ENCODE measurements around the gene MPDU1.

Gene MPDU1

GRCh38 chr17:7583253-7584109 lies at the start of gene MPDU1:
Gene MPDU1 (plus strand): TSS chr17:7583852. CDS start chr17:7583863, 11 bp downstream.
- peak; percentile 80 to 89 for DNase-seq (ENCODE audit: low read depth in 2 of 2, low spot score in 1 of 2)

- DNase-seq (ENCODE audit: low read depth in 2 of 2, low spot score in 1 of 2): no peak
Measured at GRCh38 chr17:7538050-7538449, 45.6 kb upstream of the MPDU1 start.

- no peak for DNase-seq (ENCODE audit: low read depth in 2 of 2, low spot score in 1 of 2)
Measured at GRCh38 chr17:7538891-7539545, 44.6 kb upstream of the MPDU1 start.

GRCh38 chr17:7541074-7541621 lies 42.5 kb upstream of the MPDU1 start:
- DNase-seq (ENCODE audit: low read depth in 2 of 2, low spot score in 1 of 2): no peak

GRCh38 chr17:7544911-7545310 lies 38.7 kb upstream of the MPDU1 start:
- no peak for DNase-seq (ENCODE audit: low read depth in 2 of 2, low spot score in 1 of 2)

- DNase-seq (ENCODE audit: low read depth in 2 of 2, low spot score in 1 of 2): peak in 1 of 2 donors; percentile 35
Measured at GRCh38 chr17:7548585-7549400, 34.9 kb upstream of the MPDU1 start, which contains the start of gene TNFSF12. Gene TNFSF12 (plus strand): TSS chr17:7549058. CDS start chr17:7549154, 96 bp downstream.

GRCh38 chr17:7549401-7550055 lies 34.1 kb upstream of the MPDU1 start:
- no peak for DNase-seq (ENCODE audit: low read depth in 2 of 2, low spot score in 1 of 2)

- no peak for DNase-seq (ENCODE audit: low read depth in 2 of 2, low spot score in 1 of 2)
Measured at GRCh38 chr17:7550344-7550743, 33.3 kb upstream of the MPDU1 start.

GRCh38 chr17:7551396-7551795 lies 32.3 kb upstream of the MPDU1 start:
- no peak for DNase-seq (ENCODE audit: low read depth in 2 of 2, low spot score in 1 of 2)

- DNase-seq (ENCODE audit: low read depth in 2 of 2, low spot score in 1 of 2): no peak
Measured at GRCh38 chr17:7552621-7553051, 31.0 kb upstream of the MPDU1 start.

GRCh38 chr17:7553356-7553755 lies 30.3 kb upstream of the MPDU1 start:
- DNase-seq (ENCODE audit: low read depth in 2 of 2, low spot score in 1 of 2): no peak

- DNase-seq (ENCODE audit: low read depth in 2 of 2, low spot score in 1 of 2): no peak
Measured at GRCh38 chr17:7555320-7555948, 28.2 kb upstream of the MPDU1 start.

- no peak for DNase-seq (ENCODE audit: low read depth in 2 of 2, low spot score in 1 of 2)
Measured at GRCh38 chr17:7556627-7557026, 27.0 kb upstream of the MPDU1 start.

GRCh38 chr17:7557147-7557764 lies 26.4 kb upstream of the MPDU1 start:
- DNase-seq (ENCODE audit: low read depth in 2 of 2, low spot score in 1 of 2): no peak

GRCh38 chr17:7557775-7558543 lies 25.7 kb upstream of the MPDU1 start:
- no peak for DNase-seq (ENCODE audit: low read depth in 2 of 2, low spot score in 1 of 2)

GRCh38 chr17:7558544-7559319 lies 24.9 kb upstream of the MPDU1 start, which contains the start of gene TNFSF13:
Gene TNFSF13 (plus strand): TSS chr17:7558750. CDS start chr17:7559040, 290 bp downstream.
- no peak for DNase-seq (ENCODE audit: low read depth in 2 of 2, low spot score in 1 of 2)

- no peak for DNase-seq (ENCODE audit: low read depth in 2 of 2, low spot score in 1 of 2)
Measured at GRCh38 chr17:7559320-7560171, 24.1 kb upstream of the MPDU1 start.

Data from stimulated activated CD8-positive, alpha-beta memory T cell treated with anti-CD3 and anti-CD28 coated beads, Interleukin-4, amount 100 ng/mL, for 4 hours (primary cell).